OCI-LY1 (cell line): ENCODE results near the gene OSBPL2.

Experiments used
- H2AFZ ChIP-seq: fragments of 200-600 bp; sonication (generic), shearing (Covaris generic); 2 replicates; pipeline ENCODE4 v1.6.0; 2014; ENCODE audit warnings: antibody characterized with exemption, mild to moderate bottlenecking, low read length
- H3F3A ChIP-seq: fragments of 200-600 bp; sonication (generic), shearing (Covaris generic); 2 replicates; pipeline ENCODE4 v1.6.0; 2014; ENCODE audit warnings: mild to moderate bottlenecking, antibody characterized with exemption, low read length, moderate library complexity; ENCODE audit not compliant: insufficient read depth
- H3K27ac ChIP-seq: fragments of 200-600 bp; sonication (generic); 2 replicates; pipeline ENCODE4 v1.5.1; 2014; ENCODE audit warnings: low read length, mixed run types, mild to moderate bottlenecking, low read depth; ENCODE audit not compliant: poor library complexity, severe bottlenecking
- H3K27me3 ChIP-seq: fragments of 200-600 bp; sonication (generic); 2 replicates; pipeline ENCODE4 v1.6.0; 2014; ENCODE audit warnings: antibody characterized with exemption, mild to moderate bottlenecking, low read length, moderate library complexity; ENCODE audit not compliant: insufficient read depth
- H3K36me3 ChIP-seq: fragments of 200-600 bp; sonication (generic); 2 replicates; pipeline ENCODE4 v1.6.1; 2014; ENCODE audit warnings: mild to moderate bottlenecking, antibody characterized with exemption, low read length, moderate library complexity, mixed read lengths; ENCODE audit not compliant: insufficient read depth
- H3K4me1 ChIP-seq: fragments of 200-600 bp; sonication (generic); 2 replicates; pipeline ENCODE4 v1.5.1; 2014; ENCODE audit warnings: mild to moderate bottlenecking, low read length, moderate library complexity; ENCODE audit not compliant: insufficient read depth, severe bottlenecking
- H3K4me2 ChIP-seq: fragments of 200-600 bp; sonication (generic), shearing (Covaris generic); 2 replicates; pipeline ENCODE4 v1.6.1; 2014; ENCODE audit warnings: low read length
- H3K4me3 ChIP-seq: fragments of 200-600 bp; sonication (generic); 2 replicates; pipeline ENCODE4 v1.5.1; 2014; ENCODE audit warnings: low read length, low read depth, mild to moderate bottlenecking, mixed read lengths; ENCODE audit not compliant: poor library complexity, severe bottlenecking
- H3K79me2 ChIP-seq: fragments of 200-600 bp; shearing (Covaris generic); 2 replicates; pipeline ENCODE4 v1.6.1; 2016; ENCODE audit warnings: mixed run types, low read length, mixed read lengths; ENCODE audit not compliant: insufficient read depth
- H3K9ac ChIP-seq: fragments of 200-600 bp; sonication (generic), shearing (Covaris generic); 2 replicates; pipeline ENCODE4 v1.6.1; 2014; ENCODE audit warnings: mild to moderate bottlenecking, low read length, mixed read lengths
- H3K9me2 ChIP-seq: fragments of 200-600 bp; sonication (generic), shearing (Covaris generic); 2 replicates; pipeline ENCODE4 v1.6.1; 2014; ENCODE audit warnings: low read depth, mild to moderate bottlenecking, low read length, mixed read lengths
- H3K9me3 ChIP-seq: fragments of 200-600 bp; shearing (Covaris generic); 2 replicates; pipeline ENCODE4 v1.6.1; 2014; ENCODE audit warnings: low read length, mixed read lengths
- H4K20me1 ChIP-seq: fragments of 200-600 bp; sonication (generic), shearing (Covaris generic); 2 replicates; pipeline ENCODE4 v1.6.0; 2016; ENCODE audit warnings: mild to moderate bottlenecking, low read length; ENCODE audit not compliant: insufficient read depth
- EZH2 ChIP-seq: fragments of 200-600 bp; sonication (generic), shearing (Covaris generic); IDR thresholded peaks from 2 replicates; pipeline ENCODE4 v1.8.0; 2017; ENCODE audit warnings: borderline replicate concordance, mixed run types, mild to moderate bottlenecking, antibody characterized with exemption, low read length, moderate library complexity, mixed read lengths
- TF ChIP-seq, protein P1 (sequence below): fragments of 200-600 bp; sonication (generic), shearing (Covaris generic); IDR thresholded peaks from 2 replicates; pipeline ENCODE4 v1.5.1; 2017; ENCODE audit warnings: mild to moderate bottlenecking, antibody characterized with exemption, low read length, moderate library complexity, mixed read lengths

The OSBPL2 gene

GRCh38 chr20:62234339-62234738 is 4.0 kb upstream of the OSBPL2 start:
- no peaks in the 10 kb centered on the region; the same call in 1 of the 2 replicates for H3K27me3 ChIP-seq
- H3K79me2 ChIP-seq: no peaks in the 10 kb centered on the region
- H3K4me2 ChIP-seq: no peak overlapping the region
- TF ChIP-seq EZH2: no peak
- TF ChIP-seq, protein P1, sequence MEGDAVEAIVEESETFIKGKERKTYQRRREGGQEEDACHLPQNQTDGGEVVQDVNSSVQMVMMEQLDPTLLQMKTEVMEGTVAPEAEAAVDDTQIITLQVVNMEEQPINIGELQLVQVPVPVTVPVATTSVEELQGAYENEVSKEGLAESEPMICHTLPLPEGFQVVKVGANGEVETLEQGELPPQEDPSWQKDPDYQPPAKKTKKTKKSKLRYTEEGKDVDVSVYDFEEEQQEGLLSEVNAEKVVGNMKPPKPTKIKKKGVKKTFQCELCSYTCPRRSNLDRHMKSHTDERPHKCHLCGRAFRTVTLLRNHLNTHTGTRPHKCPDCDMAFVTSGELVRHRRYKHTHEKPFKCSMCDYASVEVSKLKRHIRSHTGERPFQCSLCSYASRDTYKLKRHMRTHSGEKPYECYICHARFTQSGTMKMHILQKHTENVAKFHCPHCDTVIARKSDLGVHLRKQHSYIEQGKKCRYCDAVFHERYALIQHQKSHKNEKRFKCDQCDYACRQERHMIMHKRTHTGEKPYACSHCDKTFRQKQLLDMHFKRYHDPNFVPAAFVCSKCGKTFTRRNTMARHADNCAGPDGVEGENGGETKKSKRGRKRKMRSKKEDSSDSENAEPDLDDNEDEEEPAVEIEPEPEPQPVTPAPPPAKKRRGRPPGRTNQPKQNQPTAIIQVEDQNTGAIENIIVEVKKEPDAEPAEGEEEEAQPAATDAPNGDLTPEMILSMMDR: no peak
- H3K9me2 ChIP-seq: no peaks in the 10 kb centered on the region
- H3K27ac ChIP-seq: no peak overlapping the region
- H3K9ac ChIP-seq: no peak overlapping the region
- H3K9me3 ChIP-seq: no peaks in the 10 kb centered on the region
- H3F3A ChIP-seq: no peaks in the 10 kb centered on the region
- H3K4me3 ChIP-seq: no peak overlapping the region
- H3K4me1 ChIP-seq: peaks cover 11% of the 10 kb centered on the region
- no peak overlapping the region for H2AFZ ChIP-seq
- H4K20me1 ChIP-seq: no peaks in the 10 kb centered on the region
- H3K36me3 ChIP-seq: no peaks in the 10 kb centered on the region

DNA sequence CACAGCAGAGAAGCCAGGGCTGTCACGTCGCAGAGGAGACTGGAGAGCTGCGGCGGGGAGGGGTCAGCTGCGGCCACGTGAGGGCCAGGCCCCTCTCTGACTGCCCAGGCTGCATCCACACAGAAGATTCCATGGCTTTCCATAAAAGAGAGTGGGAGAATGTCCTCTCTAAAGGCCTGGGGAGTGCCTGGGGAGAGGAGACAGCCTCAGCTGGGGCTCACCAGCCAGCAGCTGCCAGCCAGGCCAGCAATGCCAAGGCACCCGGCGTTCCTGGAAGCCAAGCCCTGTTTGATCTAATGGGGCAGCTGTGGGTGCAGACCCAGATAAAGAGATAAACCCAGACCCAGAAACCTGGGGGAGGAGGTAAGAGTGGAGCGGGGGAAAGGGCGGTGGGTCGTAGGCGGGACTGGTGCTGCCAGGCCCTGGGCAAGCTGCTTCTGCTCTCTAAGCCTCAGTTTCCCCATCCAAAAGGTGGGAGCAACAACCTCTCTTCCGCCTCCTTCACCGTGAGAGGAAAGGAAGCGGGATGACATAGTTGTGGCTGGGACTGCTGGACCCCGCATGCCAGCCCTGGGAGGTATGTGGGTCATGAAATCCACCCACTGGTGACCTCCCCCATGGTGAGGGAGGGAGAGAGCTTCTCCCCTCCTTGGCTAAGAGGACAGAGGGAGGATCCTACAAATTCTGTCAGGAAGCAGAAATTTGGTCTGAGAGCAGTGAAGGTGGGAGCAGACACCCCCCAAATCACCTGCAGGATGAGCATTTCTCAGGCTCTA is 3.1 kb upstream of the OSBPL2 start:
- TF ChIP-seq, protein P1: no peak
- TF ChIP-seq EZH2: no peak
- Histone ChIP-seq H3K9ac (no peak overlapping the region), H3K4me2 (no peak overlapping the region), H3K79me2 (no peaks in the 10 kb centered on the region), H3K9me3 (no peaks in the 10 kb centered on the region), H3F3A (no peaks in the 10 kb centered on the region), H4K20me1 (no peaks in the 10 kb centered on the region), H2AFZ (no peak overlapping the region), H3K27ac (no peak overlapping the region), H3K4me1 (peaks cover 19% of the 10 kb centered on the region), H3K4me3 (no peak overlapping the region), H3K36me3 (no peaks in the 10 kb centered on the region), H3K9me2 (no peaks in the 10 kb centered on the region), H3K27me3 (no peaks in the 10 kb centered on the region; the same call in 1 of the 2 replicates)

- no peak overlapping the region for H2AFZ ChIP-seq
- no peaks in the 10 kb centered on the region for H3K9me2 ChIP-seq
- H3K4me3 ChIP-seq: no peak overlapping the region
- no peaks in the 10 kb centered on the region for H3K79me2 ChIP-seq
- H3K27ac ChIP-seq: no peak overlapping the region
- no peaks in the 10 kb centered on the region for H3K9me3 ChIP-seq
- H3F3A ChIP-seq: no peaks in the 10 kb centered on the region
- TF ChIP-seq, protein P1: no peak
- no peak for TF ChIP-seq EZH2
- H3K4me1 ChIP-seq: peaks cover 20% of the 10 kb centered on the region
- H3K36me3 ChIP-seq: no peaks in the 10 kb centered on the region
- no peaks in the 10 kb centered on the region for H4K20me1 ChIP-seq
- no peak overlapping the region for H3K4me2 ChIP-seq
- H3K27me3 ChIP-seq: no peaks in the 10 kb centered on the region; the same call in 1 of the 2 replicates
- no peak overlapping the region for H3K9ac ChIP-seq
Observed at GRCh38 chr20:62235777-62236157, 2.6 kb upstream of the OSBPL2 start.
